GM23338 (cell line): Measurements from ENCODE around the gene MBD3L4.
"Not testable (repeated sequence)": the region's sequence is repeated elsewhere in the genome, so short reads cannot be mapped to it uniquely, and the experiment has no call there.

Experiments
- CREB1 ChIP-seq: fragments of 250-450 bp; sonication (Bioruptor Pico); IDR thresholded peaks from 2 replicates; pipeline ENCODE4 v1.5.0; 2020; ENCODE audit warnings: low read depth, mild to moderate bottlenecking, moderate library complexity
- EZH2 ChIP-seq: fragments of 200-600 bp; sonication (generic); IDR thresholded peaks from one replicate; pipeline ENCODE4 v1.8.0; 2017; ENCODE audit warnings: antibody characterized with exemption, mild to moderate bottlenecking, low read depth; ENCODE audit not compliant: unreplicated experiment
- TF ChIP-seq, protein P1 (sequence below), 2 experiments: fragments of 200-600 bp in 1 of 2; sonication (generic) in 1 of 2; conservative IDR thresholded peaks; 2 replicates each; pipeline versions ENCODE4 v1.5.1 to v1.6.1; 2016 to 2017; ENCODE audit warnings: antibody characterized with exemption in 2 of 2, low read depth in 2 of 2, mild to moderate bottlenecking in 2 of 2, moderate library complexity in 1 of 2
- TF ChIP-seq, protein P2 (sequence below): IDR thresholded peaks from one replicate; pipeline ENCODE4 v1.6.1; 2018; ENCODE audit warnings: antibody characterized with exemption; ENCODE audit not compliant: unreplicated experiment

DNA sequence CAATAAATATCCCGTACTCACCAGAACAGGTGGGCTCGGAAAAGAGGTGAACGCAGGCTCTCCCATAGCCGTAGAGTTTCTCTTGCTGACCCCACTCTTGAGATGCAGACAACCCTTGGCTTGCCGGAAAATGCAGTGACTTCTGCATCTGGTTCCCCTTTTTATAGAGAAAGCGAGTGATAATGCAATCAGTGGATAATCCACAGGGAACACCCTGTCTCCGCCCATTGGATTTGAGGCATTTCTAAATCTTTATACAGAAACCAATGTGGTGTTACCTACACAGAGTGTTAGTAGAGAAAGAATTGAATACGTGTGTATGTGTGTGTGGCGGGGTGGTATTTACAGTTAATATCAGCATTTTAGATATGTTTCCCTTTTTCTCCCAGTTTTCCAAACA lies at the start of gene MBD3L4:
- not testable (repeated sequence) for TF ChIP-seq EZH2; CREB1 (CRISPR knock-in tag)
- TF ChIP-seq, protein P1, sequence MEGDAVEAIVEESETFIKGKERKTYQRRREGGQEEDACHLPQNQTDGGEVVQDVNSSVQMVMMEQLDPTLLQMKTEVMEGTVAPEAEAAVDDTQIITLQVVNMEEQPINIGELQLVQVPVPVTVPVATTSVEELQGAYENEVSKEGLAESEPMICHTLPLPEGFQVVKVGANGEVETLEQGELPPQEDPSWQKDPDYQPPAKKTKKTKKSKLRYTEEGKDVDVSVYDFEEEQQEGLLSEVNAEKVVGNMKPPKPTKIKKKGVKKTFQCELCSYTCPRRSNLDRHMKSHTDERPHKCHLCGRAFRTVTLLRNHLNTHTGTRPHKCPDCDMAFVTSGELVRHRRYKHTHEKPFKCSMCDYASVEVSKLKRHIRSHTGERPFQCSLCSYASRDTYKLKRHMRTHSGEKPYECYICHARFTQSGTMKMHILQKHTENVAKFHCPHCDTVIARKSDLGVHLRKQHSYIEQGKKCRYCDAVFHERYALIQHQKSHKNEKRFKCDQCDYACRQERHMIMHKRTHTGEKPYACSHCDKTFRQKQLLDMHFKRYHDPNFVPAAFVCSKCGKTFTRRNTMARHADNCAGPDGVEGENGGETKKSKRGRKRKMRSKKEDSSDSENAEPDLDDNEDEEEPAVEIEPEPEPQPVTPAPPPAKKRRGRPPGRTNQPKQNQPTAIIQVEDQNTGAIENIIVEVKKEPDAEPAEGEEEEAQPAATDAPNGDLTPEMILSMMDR (conservative IDR thresholded peaks at IDR 0.05; ENCODE audit: low read depth in 2 of 2) = not testable (repeated sequence)
- TF ChIP-seq, protein P2, sequence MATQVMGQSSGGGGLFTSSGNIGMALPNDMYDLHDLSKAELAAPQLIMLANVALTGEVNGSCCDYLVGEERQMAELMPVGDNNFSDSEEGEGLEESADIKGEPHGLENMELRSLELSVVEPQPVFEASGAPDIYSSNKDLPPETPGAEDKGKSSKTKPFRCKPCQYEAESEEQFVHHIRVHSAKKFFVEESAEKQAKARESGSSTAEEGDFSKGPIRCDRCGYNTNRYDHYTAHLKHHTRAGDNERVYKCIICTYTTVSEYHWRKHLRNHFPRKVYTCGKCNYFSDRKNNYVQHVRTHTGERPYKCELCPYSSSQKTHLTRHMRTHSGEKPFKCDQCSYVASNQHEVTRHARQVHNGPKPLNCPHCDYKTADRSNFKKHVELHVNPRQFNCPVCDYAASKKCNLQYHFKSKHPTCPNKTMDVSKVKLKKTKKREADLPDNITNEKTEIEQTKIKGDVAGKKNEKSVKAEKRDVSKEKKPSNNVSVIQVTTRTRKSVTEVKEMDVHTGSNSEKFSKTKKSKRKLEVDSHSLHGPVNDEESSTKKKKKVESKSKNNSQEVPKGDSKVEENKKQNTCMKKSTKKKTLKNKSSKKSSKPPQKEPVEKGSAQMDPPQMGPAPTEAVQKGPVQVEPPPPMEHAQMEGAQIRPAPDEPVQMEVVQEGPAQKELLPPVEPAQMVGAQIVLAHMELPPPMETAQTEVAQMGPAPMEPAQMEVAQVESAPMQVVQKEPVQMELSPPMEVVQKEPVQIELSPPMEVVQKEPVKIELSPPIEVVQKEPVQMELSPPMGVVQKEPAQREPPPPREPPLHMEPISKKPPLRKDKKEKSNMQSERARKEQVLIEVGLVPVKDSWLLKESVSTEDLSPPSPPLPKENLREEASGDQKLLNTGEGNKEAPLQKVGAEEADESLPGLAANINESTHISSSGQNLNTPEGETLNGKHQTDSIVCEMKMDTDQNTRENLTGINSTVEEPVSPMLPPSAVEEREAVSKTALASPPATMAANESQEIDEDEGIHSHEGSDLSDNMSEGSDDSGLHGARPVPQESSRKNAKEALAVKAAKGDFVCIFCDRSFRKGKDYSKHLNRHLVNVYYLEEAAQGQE = not testable (repeated sequence)
